HepG2 (cell line): ENCODE measurements around the gene COL9A3. TPM values are rescaled to one million over a fixed set of nuclear protein-coding genes. Genes with fewer than 3 reads are reported as not detected.

Source experiments
- ATAC-seq: fragments of 200-7000 bp; cut with Tn5 transposase; 3 replicates; pipeline ENCODE4 v1.9.1; 2020; ENCODE audit warnings: mild to moderate bottlenecking, moderate library complexity
- BruUV-seq: library from RNA; stranded (reverse); fragments of 400-500 nt; replicated peaks from 2 replicates; lab custom pipeline; 2021; lab: Mats Ljungman, UMichigan
- CTCF ChIA-PET: fragments of 300-600 bp; formaldehyde crosslinking; extraction: SDS; loops from one replicate; lab custom pipeline; 2021; ENCODE audit warnings: low total read pairs, inconsistent platforms, low intra/inter-chr PET ratio; lab: Yijun Ruan, JAX
- POLR2A ChIA-PET: fragments of 350-600 bp; sonication (Branson Sonifier 250); formaldehyde crosslinking; loops from one replicate; lab custom pipeline; 2020; ENCODE audit warnings: antibody characterized with exemption, inconsistent platforms; lab: Yijun Ruan, JAX
- DNase-seq: peaks from one replicate; pipeline ENCODE4 v3.0.0-alpha.2; 2015; ENCODE audit warnings: low spot score
- FAIRE-seq: peaks from 3 replicates; lab custom pipeline; 2011; peaks lifted over from hg19 to GRCh38; lab: Jason Lieb, UNC
- H2AFZ ChIP-seq: one replicate; pipeline ENCODE4 v1.6.1; 2011; ENCODE audit warnings: low read length, inconsistent platforms
- H3K27ac ChIP-seq: fragments of 300-600 bp; 3 replicates; pipeline ENCODE4 v1.8.0; 2011; ENCODE audit warnings: mixed run types, mild to moderate bottlenecking, mixed read lengths, low read length, inconsistent platforms; ENCODE audit not compliant: insufficient read depth; ENCODE audit errors: extremely low read length
- H3K27me3 ChIP-seq, 2 experiments: fragments of 200-600 bp in 1 of 2; 2 replicates in 1 of 2; 3 replicates in 1 of 2; pipeline versions ENCODE4 v1.6.0 to v1.8.0; 2011; ENCODE audit warnings: low read length in 2 of 2, mild to moderate bottlenecking in 2 of 2, moderate library complexity in 2 of 2, inconsistent platforms in 1 of 2; ENCODE audit not compliant: insufficient read depth in 2 of 2, control insufficient read depth in 1 of 2
- H3K36me3 ChIP-seq, 2 experiments: fragments of 200-600 bp in 1 of 2; replicated peaks in 1 of 2; 2 replicates in 1 of 2; 3 replicates in 1 of 2; pipeline versions ENCODE4 v1.5.1 to v1.8.0; 2011; ENCODE audit warnings: low read length in 2 of 2, inconsistent platforms in 1 of 2; ENCODE audit not compliant: insufficient read depth in 2 of 2, control insufficient read depth in 1 of 2
- H3K4me1 ChIP-seq: 2 replicates; pipeline ENCODE4 v1.5.1; 2012; ENCODE audit warnings: low read length, inconsistent platforms; ENCODE audit not compliant: insufficient read depth
- H3K4me2 ChIP-seq: 2 replicates; pipeline ENCODE4 v1.6.0; 2011; ENCODE audit warnings: low read depth, low read length, inconsistent platforms
- H3K4me3 ChIP-seq, 3 experiments: fragments of 200-600 bp in 1 of 3; sonication (generic), shearing (Covaris generic) in 1 of 3; replicated peaks in 1 of 3; 2 replicates each; pipeline ENCODE4 v1.5.1; 2011 to 2016; ENCODE audit warnings: low read length in 3 of 3, inconsistent platforms in 2 of 3, low read depth in 2 of 3, mild to moderate bottlenecking in 2 of 3, control low read depth in 1 of 3, mixed read lengths in 1 of 3; ENCODE audit not compliant: insufficient read depth in 1 of 3
- H3K79me2 ChIP-seq: one replicate; pipeline ENCODE4 v1.6.1; 2011; ENCODE audit warnings: low read length, inconsistent platforms; ENCODE audit not compliant: insufficient read depth
- H3K9ac ChIP-seq: 2 replicates; pipeline ENCODE4 v1.6.0; 2011; ENCODE audit warnings: mild to moderate bottlenecking, low read depth, low read length, inconsistent platforms; ENCODE audit not compliant: insufficient read depth
- H3K9me3 ChIP-seq: 2 replicates; pipeline ENCODE4 v1.5.1; 2012; ENCODE audit warnings: mild to moderate bottlenecking, low read length
- H4K20me1 ChIP-seq: 2 replicates; pipeline ENCODE4 v1.6.0; 2011; ENCODE audit warnings: inconsistent platforms, mild to moderate bottlenecking, low read length, moderate library complexity; ENCODE audit not compliant: insufficient read depth
- DR1 ChIP-seq: sonication (generic); formaldehyde crosslinking; IDR thresholded peaks from 2 replicates; pipeline ENCODE4 v1.8.0; 2021; ENCODE audit warnings: mild to moderate bottlenecking, missing genetic modification reagents, inconsistent platforms
- ERF ChIP-seq: IDR thresholded peaks from 2 replicates; pipeline ENCODE4 v1.6.1; 2018; ENCODE audit warnings: missing biosample characterization, missing genetic modification reagents
- GFI1 ChIP-seq: sonication (generic); formaldehyde crosslinking; IDR thresholded peaks from 2 replicates; pipeline ENCODE4 v1.5.0; 2020; ENCODE audit warnings: missing genetic modification reagents, mild to moderate bottlenecking, borderline replicate concordance
- HNRNPL ChIP-seq: fragments of 200-400 bp; formaldehyde crosslinking; IDR thresholded peaks from 2 replicates; pipeline ENCODE4 v1.6.1; 2017; ENCODE audit warnings: mild to moderate bottlenecking, low read depth, low read length
- MAFG ChIP-seq: sonication (generic); formaldehyde crosslinking; IDR thresholded peaks from 2 replicates; pipeline ENCODE4 v1.5.1; 2020; ENCODE audit warnings: mild to moderate bottlenecking, missing genetic modification reagents
- MNT ChIP-seq: fragments of 450-650 bp; IDR thresholded peaks from 2 replicates; pipeline ENCODE4 v1.6.1; 2016
- PCBP1 ChIP-seq: fragments of 200-400 bp; formaldehyde crosslinking; IDR thresholded peaks from 2 replicates; pipeline ENCODE4 v1.6.1; 2017; ENCODE audit warnings: mild to moderate bottlenecking, low read depth, low read length, borderline replicate concordance
- POLR2G ChIP-seq: fragments of 200-400 bp; formaldehyde crosslinking; IDR thresholded peaks from 2 replicates; pipeline ENCODE4 v1.6.1; 2018; ENCODE audit warnings: mild to moderate bottlenecking, low read depth, low read length, moderate library complexity
- RBFOX2 ChIP-seq: fragments of 200-400 bp; formaldehyde crosslinking; IDR thresholded peaks from 2 replicates; pipeline ENCODE4 v1.6.1; 2017; ENCODE audit warnings: low read depth, mild to moderate bottlenecking, low read length
- RXRB ChIP-seq: IDR thresholded peaks from 2 replicates; pipeline ENCODE4 v1.6.1; 2016; ENCODE audit warnings: borderline replicate concordance, missing genetic modification reagents, missing compliant biosample characterization
- ZBTB38 ChIP-seq: sonication (generic); formaldehyde crosslinking; IDR thresholded peaks from 2 replicates; pipeline ENCODE4 v1.5.1; 2020; ENCODE audit warnings: mild to moderate bottlenecking, missing genetic modification reagents
- ZBTB39 ChIP-seq: sonication (generic); formaldehyde crosslinking; IDR thresholded peaks from 2 replicates; pipeline ENCODE4 v1.5.0; 2020; ENCODE audit warnings: missing genetic modification reagents
- ZNF12 ChIP-seq: sonication (generic); formaldehyde crosslinking; IDR thresholded peaks from 2 replicates; pipeline ENCODE4 v1.5.0; 2020; ENCODE audit warnings: missing genetic modification reagents
- ZNF207 ChIP-seq: fragments of 450-650 bp; IDR thresholded peaks from 2 replicates; pipeline ENCODE4 v1.6.1; 2016; ENCODE audit warnings: antibody characterized with exemption, borderline replicate concordance
- ZNF547 ChIP-seq: sonication (generic); formaldehyde crosslinking; IDR thresholded peaks from 2 replicates; pipeline ENCODE4 v1.5.1; 2020; ENCODE audit warnings: mild to moderate bottlenecking, missing genetic modification reagents
- ZNF7 ChIP-seq: IDR thresholded peaks from 2 replicates; pipeline ENCODE4 v1.6.1; 2016; ENCODE audit warnings: missing biosample characterization, missing genetic modification reagents
- WGBS: methylation state at CpG from one replicate; pipeline ENCODE4 v1.1.6; 2017; ENCODE audit warnings: low lambda C conversion rate; 5-methylcytosine and 5-hydroxymethylcytosine counted together
- in situ Hi-C: cut with HindIII; loops from 2 replicates; pipeline ENCODE4 v1.10.0; 2017; ENCODE audit warnings: low pct_unique_long_range_greater_than_20kb; ENCODE audit not compliant: extremely low pct_ligation_motif_present
- intact Hi-C: fragments of 100-400 bp; cut with micrococcal nuclease; formaldehyde crosslinking; loops from one replicate; pipeline ENCODE4 v1.10.0; 2022; ENCODE audit not compliant: unreplicated experiment
- polyA plus RNA-seq, 8 experiments: library from polyadenylated mRNA; depleted of rRNA in 3 of 8; stranded (reverse) in 7 of 8; unstranded in 1 of 8; fragments of >200 nt; fragmentation: Illumina TruSeq in 4 of 8; extraction: Trizol in 4 of 8; gene quantifications; 2 replicates each; pipeline versions ENCODE4 v1.2.1 to v1.2.3, GENCODE V29; 2011 to 2016; ENCODE audit warnings: low read depth in 4 of 8, missing spikeins in 1 of 8, mixed read lengths in 1 of 8; ENCODE audit not compliant: insufficient read depth in 1 of 8
- total RNA-seq, 5 experiments: library from RNA; depleted of rRNA; stranded (reverse); fragments of >200 nt; fragmentation: Illumina TruSeq; extraction: Trizol; gene quantifications; 2 replicates each; pipeline ENCODE4 v1.2.3, GENCODE V29; 2016; ENCODE audit warnings: low read depth in 1 of 5

The COL9A3 gene
- total and polyA plus RNA-seq, 2 of the 13 experiments (the other 11 are each of a cell fraction or from before 2014, with no cell fraction given): 155 to 204 TPM

- intact Hi-C loops (no loop called here), in situ Hi-C loops (no loop called here)
- peaks cover 37% of the 10 kb centered on the region for H3K4me1 ChIP-seq
- no peak overlapping the region for H3K4me2 ChIP-seq
- no peak overlapping the region for H3K9ac ChIP-seq
- H3K27ac ChIP-seq: no peak overlapping the region
- no peaks in the 10 kb centered on the region for H3K9me3 ChIP-seq
- H3K36me3 ChIP-seq: peaks cover 8 to 9% of the 10 kb centered on the region in 2 experiments; a peak in 3 of 5 replicates
- H2AFZ ChIP-seq: no peak overlapping the region
- no peaks in the 10 kb centered on the region for H3K27me3 ChIP-seq
- peak; percentile 72; the same call in 1 of the 2 replicates for TF ChIP-seq HNRNPL
- TF ChIP-seq RXRB: no peak
- no peaks in the 10 kb centered on the region for H3K79me2 ChIP-seq
- no peak overlapping the region for H3K4me3 ChIP-seq
- DNase-seq (no peak), ATAC-seq (no peak), FAIRE-seq (no peak)
- 93% methylated on average over 9 of the region's 9 CpGs for WGBS
- H4K20me1 ChIP-seq: no peaks in the 10 kb centered on the region; the same call in 1 of the 2 replicates
- POLR2A ChIA-PET: no interaction called here
- BruUV-seq: no TSS peak
- CTCF ChIA-PET: no interaction called here
These were observed 11.2 kb downstream of the COL9A3 start for GRCh38 chr20:62828051-62828450.

GRCh38 chr20:62828511-62829230, 11.8 kb downstream of the COL9A3 start:
- ChIA-PET POLR2A (no interaction called here), CTCF (no interaction called here)
- BruUV-seq: no TSS peak
- no peaks in the 10 kb centered on the region for H3K9me3 ChIP-seq
- H4K20me1 ChIP-seq: no peaks in the 10 kb centered on the region; the same call in 1 of the 2 replicates
- peaks cover 9% of the 10 kb centered on the region in 2 experiments; a peak in 3 of 5 replicates for H3K36me3 ChIP-seq
- H3K9ac ChIP-seq: no peak overlapping the region
- no peak overlapping the region for H2AFZ ChIP-seq
- DNase-seq: no peak
- no peak for ATAC-seq
- in situ Hi-C loops (no loop called here), intact Hi-C loops (no loop called here)
- no peak overlapping the region for H3K27ac ChIP-seq
- H3K79me2 ChIP-seq: no peaks in the 10 kb centered on the region
- no peak for FAIRE-seq
- H3K4me3 ChIP-seq: no peak overlapping the region
- WGBS: 86% methylated on average over 26 of the region's 29 CpGs
- H3K27me3 ChIP-seq: no peaks in the 10 kb centered on the region
- no peak overlapping the region for H3K4me2 ChIP-seq
- H3K4me1 ChIP-seq: peaks cover 35% of the 10 kb centered on the region
- no peak for TF ChIP-seq ZNF207
- TF ChIP-seq ZBTB38: 0 out of 2 replicates have a peak, but pooled peaks have one; percentile 16
- TF ChIP-seq PCBP1: 0 out of 2 replicates have a peak, but pooled peaks have one; percentile 58
- no peak for TF ChIP-seq MAFG (CRISPR knock-in tag)
- TF ChIP-seq ZNF12 (CRISPR knock-in tag): no peak
- peak; percentile 59 for TF ChIP-seq RBFOX2
- no peak for TF ChIP-seq ERF
- no peak for TF ChIP-seq GFI1 (CRISPR knock-in tag)
- no peak for TF ChIP-seq DR1 (CRISPR knock-in tag)
- no peak for TF ChIP-seq POLR2G
- TF ChIP-seq ZBTB39 (CRISPR knock-in tag): no peak
- 0 out of 2 replicates have a peak, but pooled peaks have one; percentile 11 for TF ChIP-seq MNT
- TF ChIP-seq ZNF547 (CRISPR knock-in tag): no peak
- no peak for TF ChIP-seq ZNF7 (CRISPR knock-in tag)
